Large intestine (tissue), 3 donors: ENCODE measurements around the gene CERS4. TPM values are rescaled to one million over a fixed set of nuclear protein-coding genes. Genes with fewer than 3 reads are reported as not detected.
"Not testable (repeated sequence)": the region's sequence is repeated elsewhere in the genome, so short reads cannot be mapped to it uniquely, and the experiment has no call there.

ENCODE experiments used
- DNase-seq, 2 donors: peaks; one replicate each; pipeline versions ENCODE4 v3.0.0 to v3.0.0-alpha.2; 2013
- H3K27ac ChIP-seq: one replicate; pipeline ENCODE4 v1.5.1; 2013; ENCODE audit warnings: low read length
- H3K27me3 ChIP-seq: 2 replicates; pipeline ENCODE4 v1.6.1; 2013; ENCODE audit warnings: low read length; ENCODE audit not compliant: control insufficient read depth, insufficient read depth
- H3K36me3 ChIP-seq: 2 replicates; pipeline ENCODE4 v1.6.1; 2013; ENCODE audit warnings: low read length; ENCODE audit not compliant: control insufficient read depth, insufficient read depth
- H3K4me1 ChIP-seq: one replicate; pipeline ENCODE4 v1.6.1; 2013; ENCODE audit warnings: low read length; ENCODE audit not compliant: control insufficient read depth, insufficient read depth
- H3K4me3 ChIP-seq: one replicate; pipeline ENCODE4 v1.5.1; 2013; ENCODE audit warnings: low read length
- H3K9me3 ChIP-seq: one replicate; pipeline ENCODE4 v1.6.1; 2013; ENCODE audit warnings: mild to moderate bottlenecking, low read depth, low read length, moderate library complexity; ENCODE audit not compliant: control insufficient read depth
- WGBS: methylation state at CpG from one replicate; pipeline ENCODE4 v1.1.5; 2013; ENCODE audit warnings: low lambda C conversion rate; ENCODE audit not compliant: insufficient coverage; 5-methylcytosine and 5-hydroxymethylcytosine counted together
- polyA plus RNA-seq: library from polyadenylated mRNA; unstranded; fragments of 120-200 nt; gene quantifications from one replicate; pipeline ENCODE4 v1.2.1, GENCODE V29; 2013

Gene CERS4
- polyA plus RNA-seq, 1 donor, result 119 TPM

GRCh38 chr19:8221161-8221560, 12.0 kb downstream of the CERS4 start:
- no peak overlapping the region for H3K27ac ChIP-seq
- peaks cover 28% of the 10 kb centered on the region for H3K36me3 ChIP-seq
- no peaks in the 10 kb centered on the region for H3K9me3 ChIP-seq
- WGBS, result no CpG with 5 or more reads among the region's 6 CpGs
- H3K4me3 ChIP-seq, result no peak overlapping the region
- H3K4me1 ChIP-seq, result no peaks in the 10 kb centered on the region
- H3K27me3 ChIP-seq, result no peaks in the 10 kb centered on the region
- no peak for DNase-seq

- H3K4me1 ChIP-seq, H3K27me3 ChIP-seq, H3K27ac ChIP-seq, H3K9me3 ChIP-seq, H3K4me3 ChIP-seq, DNase-seq: not testable (repeated sequence)
- 100% methylated on average over 2 of the region's 7 CpGs for WGBS
- peaks cover 19% of the 10 kb centered on the region for H3K36me3 ChIP-seq
These were observed 14.3 kb downstream of the CERS4 start for GRCh38 chr19:8223442-8223841.

GRCh38 chr19:8224394-8225145, 15.4 kb downstream of the CERS4 start:
- H3K4me3 ChIP-seq, result no peak overlapping the region
- H3K36me3 ChIP-seq, result peaks cover 12% of the 10 kb centered on the region
- H3K27ac ChIP-seq, result no peak overlapping the region
- 100% methylated on average over 3 of the region's 23 CpGs for WGBS
- H3K27me3 ChIP-seq, result no peaks in the 10 kb centered on the region
- H3K9me3 ChIP-seq, result no peaks in the 10 kb centered on the region
- DNase-seq, result no peak
- H3K4me1 ChIP-seq, result no peaks in the 10 kb centered on the region

GRCh38 chr19:8231073-8231604, 22.0 kb downstream of the CERS4 start:
- Histone ChIP-seq H3K36me3 (peaks cover 22% of the 10 kb centered on the region), H3K27ac (no peak overlapping the region), H3K4me3 (no peak overlapping the region), H3K4me1 (peaks cover 2% of the 10 kb centered on the region), H3K9me3 (peaks cover 8% of the 10 kb centered on the region), H3K27me3 (no peaks in the 10 kb centered on the region)
- no CpG with 5 or more reads among the region's 3 CpGs for WGBS
- no peak for DNase-seq

- Histone ChIP-seq H3K27me3 (no peaks in the 10 kb centered on the region), H3K4me3 (no peak overlapping the region), H3K4me1 (peaks cover 5% of the 10 kb centered on the region), H3K27ac (no peak overlapping the region), H3K36me3 (peaks cover 23% of the 10 kb centered on the region), H3K9me3 (peaks cover 8% of the 10 kb centered on the region)
- DNase-seq, result no peak
- WGBS, result no CpG with 5 or more reads among the region's 7 CpGs
These were observed 24.2 kb downstream of the CERS4 start for GRCh38 chr19:8233370-8233769.

GRCh38 chr19:8237026-8237425, 27.9 kb downstream of the CERS4 start:
- WGBS, result no CpG with 5 or more reads among the region's 6 CpGs
- no peaks in the 10 kb centered on the region for H3K27me3 ChIP-seq

GRCh38 chr19:8238251-8238650, 29.1 kb downstream of the CERS4 start:
- Histone ChIP-seq H3K36me3 (peaks cover 33% of the 10 kb centered on the region), H3K4me1 (peaks cover 15% of the 10 kb centered on the region), H3K27me3 (no peaks in the 10 kb centered on the region), H3K9me3 (peaks cover 8% of the 10 kb centered on the region), H3K4me3 (no peak overlapping the region), H3K27ac (no peak overlapping the region)
- no peak for DNase-seq
- WGBS, result no CpG with 5 or more reads among the region's 1 CpG

More at GRCh38 chr19:8237026-8237425, 27.9 kb downstream of the CERS4 start:
- Histone ChIP-seq H3K36me3 (peaks cover 23% of the 10 kb centered on the region), H3K4me3 (no peak overlapping the region), H3K9me3 (peaks cover 5% of the 10 kb centered on the region), H3K4me1 (peaks cover 15% of the 10 kb centered on the region), H3K27ac (peak overlapping the region; percentile 8)
- no peak for DNase-seq

GRCh38 chr19:8239528-8240273, 30.5 kb downstream of the CERS4 start:
- Histone ChIP-seq H3K36me3 (peaks cover 46% of the 10 kb centered on the region), H3K4me1 (peaks cover 19% of the 10 kb centered on the region), H3K27ac (peak overlapping the region; percentile 43), H3K27me3 (no peaks in the 10 kb centered on the region), H3K9me3 (peaks cover 8% of the 10 kb centered on the region), H3K4me3 (no peak overlapping the region)
- DNase-seq, result peak in 1 of 2 donors; percentile 25
- WGBS, result no CpG with 5 or more reads among the region's 3 CpGs

- no CpG with 5 or more reads among the region's 17 CpGs for WGBS
- Histone ChIP-seq H3K4me1 (peaks cover 19% of the 10 kb centered on the region), H3K9me3 (peaks cover 8% of the 10 kb centered on the region), H3K4me3 (no peak overlapping the region), H3K27ac (peak overlapping the region; percentile 69), H3K36me3 (peaks cover 42% of the 10 kb centered on the region), H3K27me3 (no peaks in the 10 kb centered on the region)
- peak; percentile 92 for DNase-seq
These were observed 31.4 kb downstream of the CERS4 start for GRCh38 chr19:8240274-8241229.

GRCh38 chr19:8241646-8242045, 32.5 kb downstream of the CERS4 start:
- peaks cover 47% of the 10 kb centered on the region for H3K36me3 ChIP-seq
- H3K4me3 ChIP-seq, result no peak overlapping the region
- H3K9me3 ChIP-seq, result peaks cover 8% of the 10 kb centered on the region
- DNase-seq, result no peak
- no peak overlapping the region for H3K27ac ChIP-seq
- WGBS, result no CpG with 5 or more reads among the region's 4 CpGs
- no peaks in the 10 kb centered on the region for H3K27me3 ChIP-seq
- H3K4me1 ChIP-seq, result peaks cover 14% of the 10 kb centered on the region
